Transverse colon (tissue), 4 donors: ENCODE results near the gene LHFPL6. TPM values are rescaled to one million over a fixed set of nuclear protein-coding genes. Genes with fewer than 3 reads are reported as not detected.

ENCODE experiments used
- DNase-seq: peaks from one replicate; pipeline ENCODE4 v3.0.0-alpha.2; 2019
- H3K27ac ChIP-seq, 4 donors: fragments of 200-600 bp; sonication (generic); 2 replicates each; pipeline ENCODE4 v1.5.1; 2016 to 2018; ENCODE audit warnings: inconsistent platforms in 4 of 4
- H3K27me3 ChIP-seq: fragments of 200-600 bp; sonication (generic); 2 replicates; pipeline ENCODE4 v1.5.1; 2017; ENCODE audit warnings: inconsistent platforms
- H3K36me3 ChIP-seq, 4 donors: fragments of 200-600 bp; sonication (generic); 2 replicates each; pipeline ENCODE4 v1.5.1; 2017 to 2019; ENCODE audit warnings: inconsistent platforms in 4 of 4
- H3K4me1 ChIP-seq, 4 donors: fragments of 200-600 bp; sonication (generic); 2 replicates each; pipeline ENCODE4 v1.5.1; 2017 to 2020; ENCODE audit warnings: inconsistent platforms in 4 of 4
- H3K4me3 ChIP-seq, 4 donors: fragments of 200-600 bp; sonication (generic); 1 replicate in 1 of 4; 2 replicates in 3 of 4; pipeline versions ENCODE4 v1.5.1 to v1.6.1; 2017 to 2019; ENCODE audit warnings: inconsistent platforms in 4 of 4
- H3K9me3 ChIP-seq, 2 donors: fragments of 200-600 bp; sonication (generic); 2 replicates each; pipeline ENCODE4 v1.5.1; 2017 to 2019; ENCODE audit warnings: inconsistent platforms in 2 of 2
- CTCF ChIP-seq, 5 experiments: fragments of 200-600 bp in 3 of 5; fragments of 450-650 bp in 2 of 5; sonication (generic) in 3 of 5; IDR thresholded peaks; 1 replicate in 2 of 5; 2 replicates in 3 of 5; pipeline ENCODE4 v1.5.1; 2016 to 2017; ENCODE audit warnings: antibody characterized with exemption in 5 of 5, inconsistent platforms in 3 of 5, mild to moderate bottlenecking in 2 of 5, moderate library complexity in 1 of 5
- EP300 ChIP-seq: sonication (generic); formaldehyde crosslinking; IDR thresholded peaks from one replicate; pipeline ENCODE4 v1.6.1; 2017; ENCODE audit warnings: antibody characterized with exemption, low read depth
- POLR2A ChIP-seq: fragments of 450-650 bp; IDR thresholded peaks from one replicate; pipeline ENCODE4 v1.6.1; 2016; ENCODE audit warnings: antibody characterized with exemption, mild to moderate bottlenecking, moderate library complexity
- POLR2AphosphoS5 ChIP-seq, 3 donors: sonication (generic); formaldehyde crosslinking; IDR thresholded peaks; one replicate each; pipeline ENCODE4 v1.6.1; 2016; ENCODE audit warnings: antibody characterized with exemption in 3 of 3
- WGBS, 2 donors: methylation state at CpG; one replicate each; pipeline ENCODE4 v1.1.5; 2018; ENCODE audit warnings: low coverage in 1 of 2; 5-methylcytosine and 5-hydroxymethylcytosine counted together
- in situ Hi-C, 4 donors: fragments of 200-750 bp; cut with MboI; loops; one replicate each; pipeline versions ENCODE4 v1.15.0 to v1.15.1; 2017; ENCODE audit warnings: low sequenced_read_pairs in 3 of 4, low pct_ligation_motif_present in 1 of 4, low pct_unique_long_range_greater_than_20kb in 1 of 4
- intact Hi-C: fragments of 100-400 bp; cut with DNase I; formaldehyde crosslinking; loops from one replicate; pipeline ENCODE4 v1.15.1; 2023; ENCODE audit warnings: low total_unique reads
- total RNA-seq, 4 donors: library from RNA; depleted of rRNA; stranded (reverse); fragments of >200 nt; gene quantifications; one replicate each; pipeline ENCODE4 v1.1.0, GENCODE V29; 2016

The LHFPL6 gene
- total RNA-seq, 4 donors from 2014 or later = 4.2 to 18.6 (median 9.3) TPM

- Histone ChIP-seq H3K9me3 (no peaks in the 10 kb centered on the region), H3K36me3 (no peaks in the 10 kb centered on the region), H3K27me3 (no peaks in the 10 kb centered on the region), H3K27ac (no peak overlapping the region), H3K4me3 (no peak overlapping the region), H3K4me1 (peaks cover 0 to 7% (median 2%) of the 10 kb centered on the region in 4 donors)
- no peak for DNase-seq
- 79 to 83% methylated on average over 6 of the region's 6 CpGs for WGBS, 2 donors
- TF ChIP-seq EP300 = no peak
- no peak for TF ChIP-seq POLR2AphosphoS5 (IDR thresholded peaks at IDR 0.05)
- TF ChIP-seq POLR2A = no peak
- TF ChIP-seq CTCF (IDR thresholded peaks at IDR 0.05) = no peak
- in situ Hi-C loops = no loop called here
- intact Hi-C loops = no loop called here
Measured at GRCh38 chr13:39313721-39314120, 289.3 kb downstream of the LHFPL6 start.

- no peak for DNase-seq
- whole genome bisulfite sequencing, 2 donors = 38% methylated on average over 2 of the region's 2 CpGs; no CpG with 5 or more reads in 1 of the 2 donors
- Histone ChIP-seq H3K9me3 (no peaks in the 10 kb centered on the region), H3K36me3 (no peaks in the 10 kb centered on the region), H3K27me3 (no peaks in the 10 kb centered on the region), H3K4me3 (no peak overlapping the region), H3K4me1 (peaks cover 0 to 7% (median 2%) of the 10 kb centered on the region in 4 donors), H3K27ac (no peak overlapping the region)
- intact Hi-C loops = no loop called here
- TF ChIP-seq EP300 (no peak), POLR2A (no peak), POLR2AphosphoS5 (IDR thresholded peaks at IDR 0.05) (no peak), CTCF (IDR thresholded peaks at IDR 0.05) (no peak)
- in situ Hi-C loops = no loop called here
Measured at GRCh38 chr13:39312596-39312995, 290.4 kb downstream of the LHFPL6 start.

- WGBS, 2 donors = 20 to 61% methylated on average over 3 to 4 of the region's 4 CpGs
- in situ Hi-C loops = no loop called here
Measured at GRCh38 chr13:39311619-39312018, 291.4 kb downstream of the LHFPL6 start.

GRCh38 chr13:39310961-39311360 lies 292.0 kb downstream of the LHFPL6 start:
- intact Hi-C loops = no loop called here
- Histone ChIP-seq H3K9me3 (no peaks in the 10 kb centered on the region), H3K4me3 (no peak overlapping the region), H3K36me3 (no peaks in the 10 kb centered on the region), H3K4me1 (peaks cover 0 to 2% (median 0%) of the 10 kb centered on the region in 4 donors), H3K27ac (no peak overlapping the region), H3K27me3 (no peaks in the 10 kb centered on the region)
- WGBS, 2 donors = 75 to 83% methylated on average over 2 to 4 of the region's 4 CpGs
- no peak for TF ChIP-seq POLR2A
- no peak for TF ChIP-seq POLR2AphosphoS5 (IDR thresholded peaks at IDR 0.05)
- TF ChIP-seq EP300 = no peak
- no peak for TF ChIP-seq CTCF (IDR thresholded peaks at IDR 0.05)
- in situ Hi-C loops = no loop called here
- no peak for DNase-seq

More at GRCh38 chr13:39311619-39312018, 291.4 kb downstream of the LHFPL6 start:
- Histone ChIP-seq H3K27me3 (no peaks in the 10 kb centered on the region), H3K27ac (no peak overlapping the region), H3K9me3 (no peaks in the 10 kb centered on the region), H3K4me3 (no peak overlapping the region), H3K36me3 (no peaks in the 10 kb centered on the region), H3K4me1 (peaks cover 0 to 7% (median 2%) of the 10 kb centered on the region in 4 donors)
- DNase-seq = no peak
- intact Hi-C loops = no loop called here
- TF ChIP-seq EP300 (no peak), POLR2AphosphoS5 (IDR thresholded peaks at IDR 0.05) (no peak), POLR2A (no peak)
